ENCODE data around the gene NAA35.

GRCh38 chr9:86046071-86046636 is 105.2 kb downstream of the NAA35 start:
- TF ChIP-seq POLR2A (IDR thresholded peaks at IDR 0.05) (no peak), CTCF (IDR thresholded peaks at IDR 0.05) (no peak)

All from Peyer's patch (tissue), 4 donors.